Measurements from ENCODE around the gene SFSWAP. TPM values are rescaled to one million over a fixed set of nuclear protein-coding genes. Genes with fewer than 3 reads are reported as not detected.

SFSWAP gene
- total RNA-seq, 1 experiment from 2014 or later = 48.1 TPM

GRCh38 chr12:131782061-131782460 is 71.2 kb downstream of the SFSWAP start:
- Mint-ChIP-seq H3K27me3 (ENCODE audit: low read depth) (no peaks in the 10 kb centered on the region), H3K9me3 (no peaks in the 10 kb centered on the region), H3K36me3 (ENCODE audit: insufficient read depth in 1 of 3, low read depth in 3 of 3) (peaks cover 25 to 54% (median 38%) of the 10 kb centered on the region in 3 experiments), H3K27ac (peak overlapping the region in 2 of 3 experiments; percentile 61 to 87; a peak in 2 of 7 replicates), H3K4me1 (peaks cover 27 to 28% of the 10 kb centered on the region in 2 experiments), H3K4me3 (no peak overlapping the region)
- no peak overlapping the region for H2BK5ac ChIP-seq (ENCODE audit: insufficient read length, low read length)
- no peaks in the 10 kb centered on the region for H3K9me3 ChIP-seq (ENCODE audit: control insufficient read depth, low read depth, low read length)
- H2BK12ac ChIP-seq (ENCODE audit: insufficient read length, low read depth, low read length) = no peak overlapping the region
- no peak for TF ChIP-seq CTCF (conservative IDR thresholded peaks at IDR 0.05)
- H3K14ac ChIP-seq (ENCODE audit: insufficient read depth, low read length) = no peak overlapping the region
- H3K56ac ChIP-seq (ENCODE audit: insufficient read length, low read depth, low read length) = no peak overlapping the region
- no peak overlapping the region for H2AFZ ChIP-seq (ENCODE audit: low read length)
- H3T11ph ChIP-seq (ENCODE audit: low read length) = no peak overlapping the region
- WGBS (ENCODE audit: extremely low coverage, insufficient read length, low lambda C conversion rate) = no CpG with 5 or more reads among the region's 2 CpGs
- H2BK20ac ChIP-seq (ENCODE audit: low read depth, low read length, poor library complexity, severe bottlenecking) = no peak overlapping the region
- no peak overlapping the region for H3K4ac ChIP-seq (ENCODE audit: low read depth, low read length)
- H3K4me1 ChIP-seq (ENCODE audit: insufficient read depth, low read length) = peaks cover 6% of the 10 kb centered on the region; the same call in 1 of the 2 replicates
- no peak overlapping the region for H3K9ac ChIP-seq (ENCODE audit: extremely low read depth, insufficient read length, low read length)
- H3K4me2 ChIP-seq (ENCODE audit: insufficient read depth, insufficient read length, low read length) = no peak overlapping the region
- H2BK15ac ChIP-seq (ENCODE audit: low read depth, low read length) = no peak overlapping the region
- no peak overlapping the region for H3K23ac ChIP-seq (ENCODE audit: insufficient read length, low read depth, low read length)
- no peak overlapping the region for H4K8ac ChIP-seq (replicated peaks; ENCODE audit: insufficient read length, low read depth, low read length)
- H2AK5ac ChIP-seq (ENCODE audit: insufficient read length, low read length) = no peak overlapping the region
- H3K27ac ChIP-seq (ENCODE audit: insufficient read length, low read depth, low read length) = no peak overlapping the region
- no peak for DNase-seq
- no peak overlapping the region for H3K18ac ChIP-seq (ENCODE audit: insufficient read length, low read depth, low read length)
- H3K27me3 ChIP-seq (ENCODE audit: insufficient read depth, low read length) = no peaks in the 10 kb centered on the region
- H2BK120ac ChIP-seq (ENCODE audit: low read depth, low read length, poor library complexity, severe bottlenecking) = no peak overlapping the region
- no peak overlapping the region for H4K5ac ChIP-seq (ENCODE audit: insufficient read length, low read depth, low read length)
- no peaks in the 10 kb centered on the region for H4K20me1 ChIP-seq (ENCODE audit: control insufficient read depth, insufficient read depth, insufficient read length)
- no peaks in the 10 kb centered on the region for H3K79me1 ChIP-seq (ENCODE audit: insufficient read depth, low read depth, low read length, poor library complexity, severe bottlenecking)
- no peaks in the 10 kb centered on the region for H3K23me2 ChIP-seq (ENCODE audit: insufficient read length, low read depth, low read length, poor library complexity, severe bottlenecking)
- H4K91ac ChIP-seq (ENCODE audit: insufficient read length, low read depth, low read length) = no peak overlapping the region
- H3K79me2 ChIP-seq (ENCODE audit: insufficient read depth, low read length) = no peaks in the 10 kb centered on the region

Measured in H9 (cell line).